Liver (tissue), 9 donors: Measurements from ENCODE around the gene SPHK2. TPM values are rescaled to one million over a fixed set of nuclear protein-coding genes. Genes with fewer than 3 reads are reported as not detected.

Experiments used
- DNase-seq: peaks from one replicate; pipeline ENCODE4 v3.0.0-alpha.2; 2017; ENCODE audit warnings: low spot score
- H3K27ac ChIP-seq, 2 donors: one replicate each; pipeline ENCODE4 v1.7.0; 2013; ENCODE audit warnings: inconsistent platforms in 2 of 2, low read length in 2 of 2, control low read depth in 1 of 2, low read depth in 1 of 2, mild to moderate bottlenecking in 1 of 2
- H3K27me3 ChIP-seq, 4 donors: one replicate each; pipeline versions ENCODE4 v1.6.1 to v1.7.0; 2013; ENCODE audit warnings: low read length in 3 of 4, inconsistent platforms in 1 of 4, mild to moderate bottlenecking in 1 of 4, moderate library complexity in 1 of 4; ENCODE audit not compliant: control insufficient read depth in 4 of 4, insufficient read depth in 4 of 4
- H3K36me3 ChIP-seq, 4 donors: one replicate each; pipeline versions ENCODE4 v1.6.1 to v1.7.0; 2013; ENCODE audit warnings: low read length in 3 of 4, mild to moderate bottlenecking in 3 of 4, low read depth in 1 of 4, moderate library complexity in 1 of 4; ENCODE audit not compliant: control insufficient read depth in 4 of 4, insufficient read depth in 3 of 4
- H3K4me1 ChIP-seq, 4 donors: one replicate each; pipeline versions ENCODE4 v1.6.1 to v1.7.0; 2013; ENCODE audit warnings: low read length in 3 of 4, mild to moderate bottlenecking in 3 of 4, moderate library complexity in 1 of 4; ENCODE audit not compliant: control insufficient read depth in 4 of 4, insufficient read depth in 4 of 4
- H3K4me3 ChIP-seq, 3 donors: one replicate each; pipeline versions ENCODE4 v1.6.1 to v1.7.0; 2013; ENCODE audit warnings: low read length in 3 of 3, control low read depth in 1 of 3, low read depth in 1 of 3, mild to moderate bottlenecking in 1 of 3
- H3K9ac ChIP-seq, 2 donors: one replicate each; pipeline ENCODE4 v1.7.0; 2013; ENCODE audit warnings: low read length in 2 of 2, mild to moderate bottlenecking in 2 of 2, moderate library complexity in 2 of 2, control low read depth in 1 of 2, low read depth in 1 of 2
- H3K9me3 ChIP-seq, 4 donors: one replicate each; pipeline versions ENCODE4 v1.6.1 to v1.7.0; 2013; ENCODE audit warnings: low read length in 3 of 4; ENCODE audit not compliant: control insufficient read depth in 4 of 4
- EGR1 ChIP-seq, 2 donors: IDR thresholded peaks; 2 replicates each; pipeline ENCODE4 v1.6.1; 2016 to 2018; ENCODE audit warnings: antibody characterized with exemption in 2 of 2, low read depth in 2 of 2
- FOXA1 ChIP-seq: IDR thresholded peaks from 2 replicates; pipeline ENCODE4 v1.6.1; 2016; ENCODE audit warnings: antibody characterized with exemption
- HNF4A ChIP-seq, 2 donors: conservative IDR thresholded peaks; 2 replicates each; pipeline ENCODE4 v1.6.1; 2016; ENCODE audit warnings: antibody characterized with exemption in 2 of 2, mild to moderate bottlenecking in 2 of 2
- HNF4G ChIP-seq: IDR thresholded peaks from 2 replicates; pipeline ENCODE4 v1.6.1; 2016; ENCODE audit warnings: antibody characterized with exemption
- JUND ChIP-seq, 2 donors: IDR thresholded peaks; 2 replicates each; pipeline ENCODE4 v1.6.1; 2016; ENCODE audit warnings: antibody characterized with exemption in 2 of 2
- NR2F2 ChIP-seq: IDR thresholded peaks from 2 replicates; pipeline ENCODE4 v1.6.1; 2016; ENCODE audit warnings: antibody characterized with exemption
- RAD21 ChIP-seq, 2 donors: IDR thresholded peaks; 2 replicates each; pipeline ENCODE4 v1.6.1; 2016; ENCODE audit warnings: antibody characterized with exemption in 2 of 2, mild to moderate bottlenecking in 2 of 2
- RXRA ChIP-seq, 2 donors: IDR thresholded peaks; 2 replicates each; pipeline ENCODE4 v1.6.1; 2017 to 2018; ENCODE audit warnings: antibody characterized with exemption in 2 of 2, mild to moderate bottlenecking in 1 of 2
- SP1 ChIP-seq: IDR thresholded peaks from 2 replicates; pipeline ENCODE4 v1.6.1; 2018; ENCODE audit warnings: antibody characterized with exemption, mild to moderate bottlenecking
- TAF1 ChIP-seq: conservative IDR thresholded peaks from 2 replicates; pipeline ENCODE4 v1.6.1; 2016; ENCODE audit warnings: antibody characterized with exemption, mild to moderate bottlenecking
- YY1 ChIP-seq: IDR thresholded peaks from 2 replicates; pipeline ENCODE4 v1.6.1; 2016; ENCODE audit warnings: antibody characterized with exemption, mild to moderate bottlenecking
- ZBTB33 ChIP-seq: IDR thresholded peaks from 2 replicates; pipeline ENCODE4 v1.6.1; 2016; ENCODE audit warnings: antibody characterized with exemption
- WGBS: extraction: QIAGEN DNeasy Blood & Tissue Kit; methylation state at CpG from one replicate; pipeline ENCODE4 v1.1.7; 2013; 5-methylcytosine and 5-hydroxymethylcytosine counted together
- polyA plus RNA-seq, 2 donors: library from polyadenylated mRNA; stranded (reverse) in 1 of 2; unstranded in 1 of 2; fragments of 200-250 nt in 1 of 2; fragments of >200 nt in 1 of 2; fragmentation: Nextera tagmentation in 1 of 2; extraction: Ambion mirVana in 1 of 2; gene quantifications; one replicate each; pipeline versions ENCODE4 v1.2.1 to v1.2.3, GENCODE V29; 2013 to 2015
- total RNA-seq, 2 donors: library from RNA; depleted of rRNA; stranded (reverse); fragments of >200 nt; gene quantifications; one replicate each; pipeline ENCODE4 v1.2.3, GENCODE V29; 2014
- TF ChIP-seq, protein P1 (sequence below): fragments of 150-350 bp; IDR thresholded peaks from 2 replicates; pipeline ENCODE4 v1.5.1; 2017; ENCODE audit warnings: improper control_type of control experiment, low read depth, low read length; ENCODE audit not compliant: missing input control
- TF ChIP-seq, protein P2 (sequence below): IDR thresholded peaks from 2 replicates; pipeline ENCODE4 v1.6.1; 2016; ENCODE audit warnings: antibody characterized with exemption
- donor health status: healthy.
- donor health status: healthy.
- donor health status: healthy.
- donor health status: healthy.
- donor health status: healthy.

Gene SPHK2
- total and polyA plus RNA-seq, 4 donors: 9.6 to 17.3 (median 12.3) TPM

GRCh38 chr19:48613024-48613851 lies 6.1 kb upstream of the SPHK2 start:
- WGBS: 76% methylated on average over 39 of the region's 39 CpGs
- no peak overlapping the region for H3K9ac ChIP-seq
- H3K4me3 ChIP-seq: no peak overlapping the region
- no peaks in the 10 kb centered on the region for H3K27me3 ChIP-seq
- peaks cover 8 to 33% (median 22%) of the 10 kb centered on the region in 4 donors for H3K4me1 ChIP-seq
- DNase-seq: no peak
- peak overlapping the region in 1 of 2 donors; percentile 53 for H3K27ac ChIP-seq
- TF ChIP-seq RXRA (IDR thresholded peaks at IDR 0.05) (peak; percentile 73 to 81), RAD21 (IDR thresholded peaks at IDR 0.05) (no peak)
- no peaks in the 10 kb centered on the region for H3K9me3 ChIP-seq
- H3K36me3 ChIP-seq: peaks cover 15 to 27% (median 18%) of the 10 kb centered on the region in 4 donors

- no peak overlapping the region for H3K9ac ChIP-seq
- peaks cover 8 to 35% (median 23%) of the 10 kb centered on the region in 4 donors for H3K4me1 ChIP-seq
- 74% methylated on average over 13 of the region's 13 CpGs for WGBS
- H3K27me3 ChIP-seq: no peaks in the 10 kb centered on the region
- peaks cover 15 to 27% (median 18%) of the 10 kb centered on the region in 4 donors for H3K36me3 ChIP-seq
- H3K4me3 ChIP-seq: no peak overlapping the region
- no peaks in the 10 kb centered on the region for H3K9me3 ChIP-seq
- TF ChIP-seq HNF4A (conservative IDR thresholded peaks at IDR 0.05) (no peak), RAD21 (IDR thresholded peaks at IDR 0.05) (no peak), HNF4G (no peak), NR2F2 (no peak), TAF1 (no peak), JUND (IDR thresholded peaks at IDR 0.05) (no peak), FOXA1 (no peak)
- TF ChIP-seq, protein P1, sequence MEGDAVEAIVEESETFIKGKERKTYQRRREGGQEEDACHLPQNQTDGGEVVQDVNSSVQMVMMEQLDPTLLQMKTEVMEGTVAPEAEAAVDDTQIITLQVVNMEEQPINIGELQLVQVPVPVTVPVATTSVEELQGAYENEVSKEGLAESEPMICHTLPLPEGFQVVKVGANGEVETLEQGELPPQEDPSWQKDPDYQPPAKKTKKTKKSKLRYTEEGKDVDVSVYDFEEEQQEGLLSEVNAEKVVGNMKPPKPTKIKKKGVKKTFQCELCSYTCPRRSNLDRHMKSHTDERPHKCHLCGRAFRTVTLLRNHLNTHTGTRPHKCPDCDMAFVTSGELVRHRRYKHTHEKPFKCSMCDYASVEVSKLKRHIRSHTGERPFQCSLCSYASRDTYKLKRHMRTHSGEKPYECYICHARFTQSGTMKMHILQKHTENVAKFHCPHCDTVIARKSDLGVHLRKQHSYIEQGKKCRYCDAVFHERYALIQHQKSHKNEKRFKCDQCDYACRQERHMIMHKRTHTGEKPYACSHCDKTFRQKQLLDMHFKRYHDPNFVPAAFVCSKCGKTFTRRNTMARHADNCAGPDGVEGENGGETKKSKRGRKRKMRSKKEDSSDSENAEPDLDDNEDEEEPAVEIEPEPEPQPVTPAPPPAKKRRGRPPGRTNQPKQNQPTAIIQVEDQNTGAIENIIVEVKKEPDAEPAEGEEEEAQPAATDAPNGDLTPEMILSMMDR: no peak
- TF ChIP-seq, protein P2, sequence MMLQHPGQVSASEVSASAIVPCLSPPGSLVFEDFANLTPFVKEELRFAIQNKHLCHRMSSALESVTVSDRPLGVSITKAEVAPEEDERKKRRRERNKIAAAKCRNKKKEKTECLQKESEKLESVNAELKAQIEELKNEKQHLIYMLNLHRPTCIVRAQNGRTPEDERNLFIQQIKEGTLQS: no peak
- DNase-seq: no peak
- peak overlapping the region in 1 of 2 donors; percentile 53 for H3K27ac ChIP-seq
Observed at GRCh38 chr19:48613852-48614435, 5.4 kb upstream of the SPHK2 start.

DNA sequence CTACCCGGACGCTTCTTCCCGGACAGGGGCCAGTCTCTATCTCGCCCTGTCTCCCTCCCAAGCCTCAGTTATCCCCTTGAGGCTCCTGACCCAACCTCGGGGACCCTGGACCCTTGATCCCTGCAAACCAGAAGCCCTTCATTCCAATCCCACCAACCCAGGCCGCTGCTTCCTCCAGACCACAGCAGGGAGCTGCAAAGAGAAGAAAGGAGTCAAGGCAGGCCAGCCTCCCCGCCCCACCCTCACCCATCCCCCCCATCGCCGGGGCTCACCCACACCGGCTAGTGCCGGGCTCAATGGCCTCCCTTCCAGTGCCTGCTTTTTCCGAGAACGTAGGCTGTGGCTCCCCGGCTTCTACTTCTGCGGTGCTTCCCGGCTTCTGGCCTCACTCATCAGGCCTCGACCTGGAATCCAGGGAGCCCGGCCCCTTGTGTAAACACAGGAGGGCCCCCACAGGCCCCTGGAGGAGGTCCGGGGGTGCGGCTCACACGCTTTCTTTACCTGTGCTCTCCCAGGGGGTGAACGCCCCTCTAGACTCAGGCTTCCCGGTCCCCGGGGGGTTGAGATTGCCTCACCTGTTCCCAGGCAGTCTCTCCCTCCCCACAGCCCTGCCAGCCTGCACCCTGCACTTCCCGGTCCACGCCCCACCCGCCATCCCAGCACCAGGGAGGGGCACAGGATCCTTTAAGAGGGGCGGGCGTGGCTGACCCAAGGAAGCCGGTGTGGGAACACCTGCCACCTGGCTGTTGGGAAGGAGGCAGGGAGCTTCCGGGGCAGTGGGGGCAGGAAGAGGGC lies 4.7 kb upstream of the SPHK2 start, which contains the start of gene FAM83E:
Gene FAM83E (minus strand): TSS at position 641 of the 795 bp plus-strand sequence. CDS start 1,704 bp downstream, outside the sequence.
- WGBS: 70% methylated on average over 31 of the region's 31 CpGs
- H3K4me3 ChIP-seq: no peak within 1 kb of the TSS
- H3K27ac ChIP-seq: peak within 1 kb of the TSS in 1 of 2 donors; percentile 53
- DNase-seq: no peak
- H3K9me3 ChIP-seq: no peaks in the 10 kb centered on the region
- H3K36me3 ChIP-seq: peaks cover 15 to 27% (median 18%) of the 10 kb centered on the region in 4 donors
- peaks cover 8 to 37% (median 24%) of the 10 kb centered on the region in 4 donors for H3K4me1 ChIP-seq
- no peak within 1 kb of the TSS for H3K9ac ChIP-seq
- no peaks in the 10 kb centered on the region for H3K27me3 ChIP-seq
- TF ChIP-seq YY1: no peak
- no peak for TF ChIP-seq SP1
- no peak for TF ChIP-seq HNF4A (conservative IDR thresholded peaks at IDR 0.05)
- no peak for TF ChIP-seq ZBTB33
- TF ChIP-seq EGR1 (IDR thresholded peaks at IDR 0.05; ENCODE audit: low read depth in 2 of 2): no peak
- TF ChIP-seq RXRA (IDR thresholded peaks at IDR 0.05): no peak
- no peak for TF ChIP-seq JUND (IDR thresholded peaks at IDR 0.05)
